Occipital lobe (tissue), 2 donors: Measurements from ENCODE around the gene ISM2. TPM values are rescaled to one million over a fixed set of nuclear protein-coding genes. Genes with fewer than 3 reads are reported as not detected.

Experiments used
- DNase-seq: peaks from one replicate; lab custom pipeline; 2025; lab: John Stamatoyannopoulos, UW
- total RNA-seq: library from RNA; depleted of rRNA; stranded (reverse); fragments of >200 nt; gene quantifications from one replicate; pipeline ENCODE4 v1.2.3, GENCODE V29; 2014

ISM2 gene
- total RNA-seq, 1 donor from 2014 or later = 0.78 TPM

GRCh38 chr14:77508249-77508648, 9.6 kb upstream of the ISM2 start:
- DNase-seq = no peak

DNA sequence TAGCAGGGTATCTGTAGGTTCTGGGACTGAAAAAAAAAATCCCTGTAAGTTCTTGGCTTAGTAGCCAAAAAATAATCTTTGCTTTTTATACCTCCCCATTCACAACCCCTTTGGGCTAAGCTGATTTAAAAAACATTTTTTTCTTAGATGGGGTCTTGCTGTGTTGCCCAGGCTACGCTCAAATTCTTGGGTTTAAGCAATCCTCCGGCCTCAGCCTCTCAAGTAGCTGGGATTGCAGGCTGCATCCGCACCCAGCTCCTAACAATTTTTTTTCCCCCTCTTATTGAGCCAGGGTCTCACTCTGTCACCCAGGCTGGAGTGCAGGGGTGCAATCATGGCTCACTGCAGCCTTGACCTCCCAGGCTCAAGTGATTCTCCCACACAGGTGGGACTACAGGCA, 9.1 kb upstream of the ISM2 start:
- no peak for DNase-seq

GRCh38 chr14:77505031-77505430, 6.4 kb upstream of the ISM2 start:
- no peak for DNase-seq

DNA sequence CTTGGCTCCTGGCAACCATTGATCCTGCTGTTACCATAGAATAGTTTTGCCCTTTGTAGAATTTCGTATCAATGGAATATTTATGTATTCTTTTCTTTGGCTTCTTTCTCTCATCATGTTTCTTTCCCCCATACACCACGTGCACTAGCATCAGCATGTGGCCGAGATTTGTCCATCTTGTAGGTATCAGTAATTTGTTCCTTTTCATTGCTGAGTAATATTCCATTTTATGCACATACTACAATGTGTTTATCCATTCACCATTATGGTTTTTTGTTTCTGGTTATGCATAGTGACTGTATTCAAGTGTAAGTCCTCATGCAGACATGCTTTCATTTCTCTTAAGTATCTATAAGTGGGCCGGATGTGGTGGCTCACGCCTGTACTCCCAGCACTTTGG, 4.5 kb upstream of the ISM2 start:
- no peak for DNase-seq

DNA sequence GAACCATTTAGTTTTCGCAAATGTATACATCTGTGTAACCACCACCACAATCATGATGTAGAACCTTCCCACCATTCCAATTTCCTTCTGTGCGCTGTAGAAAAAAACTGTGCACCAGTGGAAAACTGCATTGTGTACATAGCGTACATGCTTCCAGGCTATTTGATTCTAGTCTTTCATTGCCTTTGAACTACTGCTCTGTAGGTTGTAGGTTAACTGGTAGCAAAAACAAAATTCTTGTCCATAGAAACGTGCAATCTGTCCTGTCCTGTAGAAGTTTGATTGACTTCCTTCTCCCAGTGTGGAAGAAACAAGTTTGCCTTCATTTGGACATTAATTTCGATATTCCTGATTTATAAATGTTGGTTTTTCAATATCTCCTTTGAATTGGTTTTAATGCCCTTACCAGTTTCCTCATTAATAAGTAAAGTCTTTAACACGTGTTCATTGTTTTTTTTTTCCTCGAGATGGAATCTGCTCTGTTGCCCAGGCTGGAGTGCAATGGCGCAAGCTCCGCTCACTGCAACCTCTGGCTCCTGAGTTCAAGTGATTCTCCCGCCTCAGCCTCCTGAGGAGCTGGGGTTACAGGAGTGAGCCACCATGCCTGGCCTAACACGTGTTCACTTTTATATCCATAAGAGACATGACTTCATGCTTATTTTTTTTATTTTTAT, 3.6 kb upstream of the ISM2 start:
- DNase-seq = no peak

DNA sequence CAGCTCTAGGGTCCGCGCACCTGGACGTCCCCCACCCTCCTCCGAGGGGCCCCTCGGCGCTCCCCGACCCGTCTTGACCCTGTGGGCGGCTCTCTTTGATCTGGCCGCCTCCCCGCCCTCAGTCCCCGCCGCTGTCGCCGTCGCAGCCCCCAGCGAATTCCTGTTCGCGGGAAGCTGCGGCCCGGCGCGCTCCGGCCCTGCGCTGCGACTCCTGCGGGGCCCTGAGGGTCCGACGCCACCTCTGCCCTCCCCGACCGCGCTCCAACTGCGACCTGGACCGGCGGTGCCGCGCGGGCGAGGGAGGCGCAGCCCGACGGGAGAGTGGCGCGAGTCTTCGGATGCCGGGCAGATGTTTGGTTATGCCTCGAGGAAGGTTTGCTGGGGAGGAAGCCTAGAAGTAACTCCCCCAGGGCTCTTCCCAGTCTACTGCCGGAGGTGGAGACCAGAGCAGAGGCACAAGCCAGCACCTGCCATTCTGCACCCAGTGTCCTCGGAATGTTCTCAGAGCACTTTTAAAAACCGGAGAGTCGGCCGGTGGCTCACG, 440 bp upstream of the ISM2 start:
- DNase-seq = no peak

GRCh38 chr14:77495334-77495733, 3.3 kb downstream of the ISM2 start:
- DNase-seq = peak; percentile 8

DNA sequence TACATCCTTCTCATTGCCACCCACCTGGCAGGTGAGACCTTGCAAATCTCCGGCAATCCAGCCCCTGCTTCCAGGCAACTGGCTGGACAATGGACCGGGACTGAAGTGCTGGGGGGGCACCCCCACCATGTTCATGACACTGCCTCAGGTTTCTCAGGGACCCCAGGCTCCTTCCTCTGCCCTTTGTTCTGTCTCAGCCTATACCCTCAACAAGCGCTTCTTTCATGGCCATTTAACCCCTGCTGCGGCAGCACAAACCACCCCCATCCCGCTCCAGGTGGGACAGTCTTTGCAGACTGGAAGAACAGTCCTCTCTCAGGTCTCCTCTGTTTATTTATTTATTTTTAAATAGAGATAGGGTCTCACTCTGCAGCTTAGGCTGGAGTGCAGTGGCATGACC, 7.6 kb downstream of the ISM2 start:
- DNase-seq = no peak

GRCh38 chr14:77490347-77490986, 8.1 kb downstream of the ISM2 start:
- DNase-seq = no peak

DNA sequence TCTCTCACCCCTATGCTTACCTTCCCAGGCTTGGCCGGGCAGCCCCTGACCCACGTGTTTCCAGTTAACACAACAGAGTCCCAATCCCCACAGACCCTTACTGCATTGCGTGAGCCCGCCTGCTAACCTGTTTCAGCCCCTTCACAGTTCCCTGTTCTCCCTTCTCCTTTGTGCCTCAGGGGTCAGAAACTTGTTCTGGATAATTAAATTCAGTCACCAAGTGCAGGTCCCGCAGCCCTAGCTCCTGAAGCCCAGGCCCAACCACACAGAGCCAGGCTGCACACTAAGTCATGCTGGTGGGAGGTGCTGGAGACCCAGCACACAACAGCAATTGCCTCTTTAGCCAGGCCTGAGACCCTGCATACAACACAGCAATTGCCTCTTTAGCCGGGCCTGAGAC, 9.6 kb downstream of the ISM2 start:
- no peak for DNase-seq

DNA sequence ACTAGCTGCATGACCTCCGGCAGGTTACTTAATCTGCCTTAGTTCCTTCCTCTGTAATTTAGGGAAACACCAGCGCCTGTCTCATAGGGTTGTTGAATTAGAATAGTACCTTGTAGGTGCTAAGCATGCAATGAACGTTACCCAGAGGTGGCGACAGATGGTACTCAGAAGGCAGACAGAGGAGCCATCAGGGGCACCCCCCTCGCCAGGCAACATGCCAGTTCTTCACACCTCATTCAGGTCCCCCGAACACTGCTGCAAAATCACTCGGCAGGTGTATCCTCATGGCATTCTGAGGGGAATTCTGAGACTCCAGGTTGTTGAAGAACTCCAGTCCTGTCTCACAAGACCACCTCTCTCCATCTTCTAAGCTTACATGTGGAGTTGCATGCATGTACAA, 10.1 kb downstream of the ISM2 start:
- DNase-seq = no peak

DNA sequence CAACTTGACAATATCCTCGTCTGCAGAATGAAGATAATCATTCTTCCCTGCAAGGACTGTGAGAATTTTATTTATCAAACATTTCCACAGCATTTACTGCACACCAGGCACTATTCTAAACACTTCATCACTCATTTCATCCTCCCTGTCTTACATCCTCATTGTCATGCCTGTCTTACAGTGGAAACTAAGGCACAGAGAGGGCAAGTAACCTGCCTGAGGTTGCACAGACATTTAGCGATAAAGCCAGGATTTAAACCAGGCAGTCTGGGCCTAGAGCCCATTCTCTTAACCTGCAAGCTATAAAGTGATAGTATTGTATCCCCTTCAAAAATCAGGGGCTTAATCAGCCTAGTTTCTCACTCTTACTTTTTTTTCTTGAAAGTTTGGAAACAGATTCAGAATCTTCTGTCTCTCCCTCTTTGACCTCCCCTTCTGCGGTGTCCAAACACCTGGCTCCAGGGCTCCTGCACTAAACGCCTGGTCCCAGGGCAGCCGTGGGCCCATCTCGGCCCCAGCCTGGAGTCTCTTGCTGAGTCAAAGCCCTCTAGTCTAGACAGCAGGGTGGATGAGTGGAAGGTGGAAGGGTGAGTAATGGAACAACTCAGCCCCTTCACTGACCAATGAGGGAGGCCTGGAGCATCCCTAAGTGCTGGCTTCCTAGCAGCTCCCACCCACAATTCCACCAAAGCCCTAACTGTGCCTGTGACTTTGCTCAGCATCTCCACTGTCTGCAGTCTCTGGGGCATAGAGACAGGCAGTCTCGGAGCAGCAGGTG, 12.5 kb downstream of the ISM2 start:
- DNase-seq = no peak

DNA sequence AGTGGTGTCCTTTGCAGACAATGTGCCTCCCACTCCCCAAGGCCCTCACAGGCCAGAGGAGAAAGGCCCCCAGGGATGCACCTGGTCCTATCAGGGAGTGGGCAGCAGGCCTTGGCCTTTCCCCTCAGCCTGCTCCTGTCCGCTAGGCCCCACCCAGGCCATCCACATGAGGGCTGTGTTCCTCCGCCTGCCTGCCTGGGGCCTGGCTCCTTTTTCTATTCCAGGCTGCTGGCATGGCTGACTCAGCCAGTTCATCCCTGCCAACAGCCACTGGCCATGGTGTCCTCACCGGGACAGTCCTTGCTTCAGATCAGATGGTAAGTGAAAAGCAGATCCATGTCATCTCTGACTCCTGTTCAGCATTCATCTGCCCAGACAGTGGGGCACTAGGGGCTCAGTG, 13.4 kb downstream of the ISM2 start:
- no peak for DNase-seq

- DNase-seq = no peak
These were observed 16.2 kb downstream of the ISM2 start for GRCh38 chr14:77482422-77482821.

GRCh38 chr14:77478796-77479195, 19.8 kb downstream of the ISM2 start:
- no peak for DNase-seq

GRCh38 chr14:77478029-77478428, 20.6 kb downstream of the ISM2 start:
- DNase-seq = no peak

- no peak for DNase-seq
These were observed 23.0 kb downstream of the ISM2 start for GRCh38 chr14:77475432-77476115.

DNA sequence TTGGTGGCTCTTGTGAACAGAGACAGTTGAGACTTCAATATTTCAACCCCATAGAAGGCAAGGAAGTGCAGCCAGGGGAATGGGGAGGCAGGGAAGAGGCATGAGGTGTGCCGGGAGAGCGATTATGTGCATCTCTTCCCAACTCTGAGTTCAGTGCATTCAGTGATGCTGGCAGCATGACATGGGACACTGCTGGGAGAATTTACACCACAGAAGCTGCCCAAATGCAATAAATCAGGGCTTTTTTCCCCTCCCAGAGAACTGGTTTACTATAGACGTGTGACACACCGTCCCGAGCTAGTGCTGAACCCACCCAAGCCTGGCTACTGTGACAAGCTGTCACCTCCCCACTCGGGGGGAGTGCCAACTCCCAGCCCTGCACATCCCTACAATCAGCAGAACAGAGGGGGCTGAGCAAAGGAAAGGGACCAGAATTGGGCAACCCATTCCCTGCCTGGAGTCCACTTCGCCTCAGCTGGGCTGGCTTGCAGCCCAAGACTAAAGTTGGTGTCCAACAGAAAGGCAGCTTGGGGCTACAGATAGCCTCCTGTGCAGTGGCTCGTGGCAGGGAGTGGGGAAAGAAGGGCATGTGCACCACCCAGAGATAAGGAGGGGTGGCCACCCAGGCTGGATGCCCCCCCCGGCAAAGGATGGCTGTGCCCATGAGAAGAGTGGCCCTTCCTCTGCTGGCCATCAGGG, 24.0 kb downstream of the ISM2 start:
- no peak for DNase-seq

DNA sequence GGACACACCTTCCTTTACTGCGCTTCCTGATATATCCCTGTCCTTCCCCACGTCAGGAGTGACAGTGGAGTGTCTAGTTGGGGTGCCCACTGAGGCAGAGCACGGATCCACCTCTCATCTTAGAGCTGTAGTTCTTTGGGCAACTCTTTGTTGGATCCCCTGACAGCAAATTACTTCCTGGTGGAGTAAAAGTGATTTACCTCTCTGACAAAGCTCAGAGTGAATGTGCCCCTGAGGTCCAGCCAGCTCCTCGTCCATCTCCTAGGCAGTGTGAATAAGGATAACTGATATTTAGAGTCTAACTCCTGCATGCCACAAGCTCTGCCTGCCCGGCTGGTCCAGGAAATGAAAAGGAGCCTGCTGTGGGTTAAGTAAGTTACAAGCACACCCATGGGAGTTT, 24.7 kb downstream of the ISM2 start:
- no peak for DNase-seq

DNA sequence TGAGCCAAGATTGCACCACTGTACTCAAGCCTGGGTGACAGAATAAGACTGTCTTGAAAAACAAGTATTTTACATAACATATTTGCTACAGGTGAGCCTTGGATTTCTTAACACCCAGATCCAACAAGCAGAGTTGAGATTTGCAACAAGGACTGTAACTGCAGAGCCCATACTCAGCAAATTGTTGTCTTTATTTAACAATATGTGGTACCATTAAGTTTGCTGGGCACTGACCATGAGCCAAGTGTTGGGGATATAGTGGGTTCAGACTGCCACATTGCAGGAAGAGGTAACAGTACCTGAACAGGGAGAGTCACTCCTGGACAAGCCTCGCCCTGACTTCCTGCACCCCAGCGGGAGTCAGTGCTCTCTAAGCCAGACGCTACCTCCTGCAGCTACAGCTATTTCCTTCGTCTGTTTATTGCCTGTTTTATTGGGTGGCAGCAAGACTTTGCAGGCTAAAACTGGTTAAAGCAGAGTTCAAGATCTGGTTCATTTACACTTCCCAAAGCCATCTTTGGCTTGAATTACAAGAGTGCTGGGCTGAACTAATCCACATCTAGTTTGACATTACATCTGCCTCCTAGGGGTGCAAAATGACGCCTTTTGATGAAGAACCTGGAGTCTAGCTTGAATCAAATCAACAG, 28.3 kb downstream of the ISM2 start:
- no peak for DNase-seq

DNA sequence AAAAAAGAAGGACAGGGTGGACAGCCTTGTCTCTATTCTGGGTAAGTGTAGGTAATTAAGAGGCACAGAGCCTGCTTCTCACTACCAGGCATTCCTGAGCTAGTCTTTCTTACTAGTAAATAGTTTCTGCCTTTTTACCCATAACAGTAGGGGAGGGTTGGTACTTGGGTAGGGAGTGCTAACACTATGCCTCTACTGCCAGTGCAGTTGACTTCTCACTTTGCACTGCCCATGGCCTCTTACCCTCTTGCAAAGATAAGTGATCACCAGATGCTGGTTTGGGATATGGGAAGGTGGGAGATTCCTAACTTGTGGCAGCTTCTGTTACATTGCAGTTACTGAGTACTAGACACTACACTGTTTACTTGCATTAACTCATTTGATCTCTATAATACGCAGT, 29.1 kb downstream of the ISM2 start:
- DNase-seq = no peak
